IPS DF 19.7 (cell line): ENCODE data around the gene GALM.

ENCODE experiments used
- DNase-seq: peaks from one replicate; pipeline ENCODE4 v3.0.0-alpha.2; 2013; ENCODE audit warnings: low read depth, low spot score

Gene GALM

GRCh38 chr2:38765551-38765950, 99.6 kb downstream of the GALM start:
- no peak for DNase-seq

GRCh38 chr2:38771632-38772031, 105.7 kb downstream of the GALM start:
- DNase-seq = no peak

DNA sequence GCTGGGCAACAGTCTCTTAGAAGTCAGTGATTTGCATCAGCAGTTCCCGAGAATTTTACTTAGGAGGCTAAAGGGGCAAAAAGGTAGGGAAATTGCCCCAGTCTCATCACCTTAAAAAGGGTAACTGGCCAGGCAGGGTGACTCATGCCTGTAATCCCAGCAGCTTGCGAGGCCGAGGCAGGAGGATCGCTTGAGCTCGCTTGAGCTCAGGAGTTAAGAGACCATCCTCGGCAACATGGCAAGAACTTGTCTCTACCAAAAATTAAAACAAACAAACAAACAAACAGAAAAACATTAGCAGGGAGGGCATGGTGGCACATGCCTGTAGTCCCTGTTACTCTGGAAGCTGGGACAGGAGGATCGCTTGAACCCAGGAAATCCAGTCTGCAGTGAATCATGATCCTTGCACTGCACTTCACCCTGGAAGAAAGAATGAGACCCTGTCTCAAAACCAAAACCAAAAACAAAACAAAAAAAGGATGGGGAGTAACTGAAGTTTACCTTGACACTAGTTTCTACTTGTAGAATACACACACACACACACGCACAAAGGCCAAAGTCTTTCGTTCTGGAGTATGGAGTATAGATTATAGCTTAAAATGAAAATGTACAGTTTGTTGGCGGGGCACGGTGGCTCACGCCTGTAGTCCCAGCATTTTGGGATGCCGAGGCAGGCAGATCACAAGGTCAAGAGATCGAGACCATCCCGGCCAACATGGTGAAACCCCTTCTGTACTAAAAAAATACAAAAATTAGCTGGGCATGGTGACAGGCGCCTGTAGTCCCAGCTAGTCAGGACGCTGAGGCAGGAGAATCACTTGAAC, 109.4 kb downstream of the GALM start:
- no peak for DNase-seq

DNA sequence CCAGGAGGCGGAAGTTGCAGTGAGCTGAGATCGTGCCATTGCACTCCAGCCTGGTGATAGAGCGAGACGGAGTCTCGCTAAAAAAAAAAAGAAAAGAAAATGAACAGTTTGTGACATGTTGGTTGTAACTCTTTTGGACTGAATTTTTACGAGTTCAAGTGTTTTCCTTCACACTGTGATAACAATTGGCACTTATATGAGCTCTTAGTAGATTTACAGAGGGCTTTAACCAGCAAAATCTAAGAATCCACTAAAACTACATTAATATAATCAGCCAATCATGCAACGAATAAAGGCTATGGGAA, 110.0 kb downstream of the GALM start:
- no peak for DNase-seq

- no peak for DNase-seq
These were observed 110.6 kb downstream of the GALM start for GRCh38 chr2:38776531-38776930.

GRCh38 chr2:38778687-38779082, 112.8 kb downstream of the GALM start:
- DNase-seq = no peak

- no peak for DNase-seq
These were observed 117.7 kb downstream of the GALM start for GRCh38 chr2:38783586-38783985.
